HG03558 (cell line): ENCODE data around the gene GATA3.

Experiments
- ATAC-seq: cut with Tn5 transposase; IDR thresholded peaks from one replicate; pipeline ENCODE4 v1.9.1; 2021; ENCODE audit warnings: moderate number of reproducible peaks; ENCODE audit not compliant: unreplicated experiment; ENCODE audit errors: extremely low read depth

GATA3 gene

GRCh38 chr10:8061274-8062211 lies 7.1 kb downstream of the GATA3 start:
- no peak for ATAC-seq

- ATAC-seq = no peak
These were observed 8.8 kb downstream of the GATA3 start for GRCh38 chr10:8063128-8063908.

DNA sequence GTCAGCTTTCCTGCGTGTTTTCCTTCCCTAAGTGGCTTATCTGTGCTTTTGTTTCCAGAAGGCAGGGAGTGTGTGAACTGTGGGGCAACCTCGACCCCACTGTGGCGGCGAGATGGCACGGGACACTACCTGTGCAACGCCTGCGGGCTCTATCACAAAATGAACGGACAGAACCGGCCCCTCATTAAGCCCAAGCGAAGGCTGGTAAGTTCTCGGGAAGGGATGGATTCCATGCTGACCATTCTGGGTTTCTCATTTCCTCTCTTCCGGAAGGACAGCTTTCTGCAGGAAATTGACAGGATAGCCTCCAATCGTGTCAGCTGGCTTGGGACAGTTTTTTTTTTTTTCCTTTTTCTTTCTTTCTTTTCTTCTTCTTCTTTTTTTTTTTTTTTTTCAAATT lies 9.4 kb downstream of the GATA3 start:
- no peak for ATAC-seq

DNA sequence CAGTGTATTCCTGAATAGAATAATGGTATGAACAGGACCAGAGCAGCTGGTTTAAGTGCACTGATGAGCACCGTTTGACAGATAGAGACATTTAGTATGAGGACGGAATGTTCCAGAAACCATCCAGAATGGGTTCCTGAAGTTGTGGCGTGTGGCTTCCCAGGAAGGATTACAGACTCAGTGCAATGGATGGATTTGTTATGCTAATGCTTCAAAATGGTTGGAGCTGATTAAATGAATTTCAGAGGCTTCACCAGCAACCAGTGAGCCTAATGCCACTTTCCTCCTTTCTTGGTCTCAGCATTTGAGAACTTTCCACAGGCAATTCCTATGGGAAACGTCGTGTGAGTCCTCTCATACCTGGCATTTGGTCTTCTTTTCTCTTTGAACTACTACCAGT lies 9.9 kb downstream of the GATA3 start:
- ATAC-seq = no peak

DNA sequence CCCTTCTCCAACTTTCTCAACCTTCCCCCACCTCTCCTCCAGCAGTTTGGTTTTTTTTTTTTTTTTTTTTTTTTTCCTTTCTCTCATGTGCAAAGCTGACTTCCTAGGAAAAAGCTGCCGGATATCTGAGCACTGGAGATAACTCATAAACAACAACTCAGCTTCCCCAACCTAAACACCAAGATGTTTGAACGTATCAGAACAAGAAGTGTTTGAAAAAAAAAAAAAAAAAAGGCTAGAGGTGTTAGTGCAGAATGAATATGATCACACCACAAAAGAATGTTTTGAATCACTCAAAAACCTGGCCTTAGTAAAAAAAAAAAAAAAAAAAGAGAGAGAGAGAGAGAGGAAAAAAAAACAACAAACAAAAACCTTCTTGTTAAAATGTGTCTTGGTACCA lies 11.2 kb downstream of the GATA3 start:
- ATAC-seq = no peak

DNA sequence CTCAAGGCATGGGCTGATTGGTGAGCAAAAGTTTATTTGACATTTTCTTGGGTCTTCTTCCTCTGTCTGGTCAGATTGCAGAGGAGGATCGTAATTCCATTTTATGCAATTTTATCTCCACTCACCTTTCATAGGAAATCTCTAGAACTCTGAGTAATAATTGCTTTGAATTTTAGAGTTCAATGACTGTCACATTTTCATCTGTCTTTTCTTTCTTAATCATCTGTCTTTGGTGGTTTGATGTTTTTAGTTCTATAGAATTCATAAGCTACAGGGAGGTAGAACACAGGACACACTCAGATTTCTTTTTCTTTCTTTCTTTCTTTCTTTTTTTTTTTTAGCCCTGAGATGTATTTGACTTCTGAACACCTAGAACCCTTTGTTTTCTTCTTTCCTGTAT lies 11.6 kb downstream of the GATA3 start:
- ATAC-seq = no peak

- no peak for ATAC-seq
These were observed 12.3 kb downstream of the GATA3 start for GRCh38 chr10:8066797-8067196.

- no peak for ATAC-seq
These were observed 14.6 kb downstream of the GATA3 start for GRCh38 chr10:8069108-8069507.

DNA sequence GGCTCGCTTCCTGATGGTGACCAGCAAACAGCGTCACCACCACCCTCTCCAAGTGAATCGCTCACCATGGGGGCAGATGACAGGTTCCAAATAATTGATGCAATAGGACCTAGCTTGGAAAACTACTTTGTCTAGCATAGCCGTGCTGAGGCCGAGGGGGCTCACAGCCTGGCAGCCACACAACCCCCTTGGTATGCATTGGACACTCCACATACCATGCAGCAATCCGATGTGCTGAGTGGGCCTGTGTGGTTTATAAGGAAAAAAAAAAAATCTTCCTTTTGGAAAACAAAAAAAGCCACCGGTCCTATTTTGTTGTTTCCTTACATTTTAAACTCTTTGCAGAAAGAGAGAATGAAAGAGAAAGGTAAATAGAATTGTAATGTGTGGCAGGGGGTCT lies 15.1 kb downstream of the GATA3 start:
- ATAC-seq = no peak

DNA sequence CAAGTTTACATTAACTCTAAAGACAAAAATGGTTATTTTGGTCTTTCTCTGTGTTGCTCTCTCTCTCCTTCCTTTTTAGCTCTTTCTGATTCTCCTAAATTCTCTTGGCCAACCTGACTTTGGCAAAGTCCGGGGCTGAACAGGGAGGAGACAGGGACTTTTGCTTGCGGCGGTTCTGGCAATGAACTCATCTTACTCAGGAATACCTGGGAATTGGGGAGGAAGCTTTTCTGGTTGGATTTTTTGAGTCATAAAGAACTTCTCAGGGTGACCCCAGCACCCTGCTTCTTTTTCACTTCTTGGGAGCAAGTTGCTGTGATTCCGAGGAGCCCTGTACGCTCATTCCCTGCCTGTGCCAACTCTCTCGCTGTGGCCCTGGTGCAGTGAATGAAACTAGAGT lies 16.0 kb downstream of the GATA3 start:
- no peak for ATAC-seq

DNA sequence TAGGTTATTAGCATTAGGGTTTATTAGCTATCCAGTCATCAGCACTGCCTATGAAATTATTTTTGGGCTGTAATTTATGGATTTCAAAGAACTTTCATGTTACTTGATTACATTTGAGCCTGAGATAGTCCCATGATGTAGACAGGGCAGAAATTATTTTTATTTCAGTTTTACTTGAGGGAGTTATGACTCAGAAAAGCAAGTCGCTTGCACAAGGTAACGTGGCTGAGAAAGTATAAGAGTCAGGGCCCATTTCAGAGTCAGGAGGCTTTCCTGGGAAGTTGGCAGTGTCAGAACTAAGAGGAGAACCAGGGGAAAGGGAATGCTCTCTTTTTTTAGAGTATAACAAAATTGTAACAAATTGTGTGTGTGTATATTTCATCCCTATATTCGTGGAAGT lies 16.5 kb downstream of the GATA3 start:
- ATAC-seq = no peak

DNA sequence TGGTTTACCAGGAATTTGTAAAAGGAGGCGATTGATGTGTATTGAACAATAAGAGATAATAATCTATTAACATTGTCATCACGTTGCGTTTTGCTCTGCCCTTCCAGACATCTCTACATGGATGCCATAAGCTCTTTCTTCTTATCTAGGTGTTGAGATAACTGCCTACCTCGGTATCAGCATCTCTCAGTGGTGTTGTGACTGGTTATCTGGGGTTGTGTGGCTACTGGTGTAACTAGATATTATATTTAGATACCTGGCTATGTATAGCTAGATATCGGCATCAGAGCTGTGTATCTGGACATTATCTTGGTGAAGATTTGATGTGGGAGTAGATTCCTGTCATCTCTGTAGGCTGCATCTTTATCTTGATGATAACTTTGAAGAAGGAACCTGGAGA lies 17.2 kb downstream of the GATA3 start:
- no peak for ATAC-seq

GRCh38 chr10:8072211-8072610 lies 17.7 kb downstream of the GATA3 start:
- no peak for ATAC-seq

DNA sequence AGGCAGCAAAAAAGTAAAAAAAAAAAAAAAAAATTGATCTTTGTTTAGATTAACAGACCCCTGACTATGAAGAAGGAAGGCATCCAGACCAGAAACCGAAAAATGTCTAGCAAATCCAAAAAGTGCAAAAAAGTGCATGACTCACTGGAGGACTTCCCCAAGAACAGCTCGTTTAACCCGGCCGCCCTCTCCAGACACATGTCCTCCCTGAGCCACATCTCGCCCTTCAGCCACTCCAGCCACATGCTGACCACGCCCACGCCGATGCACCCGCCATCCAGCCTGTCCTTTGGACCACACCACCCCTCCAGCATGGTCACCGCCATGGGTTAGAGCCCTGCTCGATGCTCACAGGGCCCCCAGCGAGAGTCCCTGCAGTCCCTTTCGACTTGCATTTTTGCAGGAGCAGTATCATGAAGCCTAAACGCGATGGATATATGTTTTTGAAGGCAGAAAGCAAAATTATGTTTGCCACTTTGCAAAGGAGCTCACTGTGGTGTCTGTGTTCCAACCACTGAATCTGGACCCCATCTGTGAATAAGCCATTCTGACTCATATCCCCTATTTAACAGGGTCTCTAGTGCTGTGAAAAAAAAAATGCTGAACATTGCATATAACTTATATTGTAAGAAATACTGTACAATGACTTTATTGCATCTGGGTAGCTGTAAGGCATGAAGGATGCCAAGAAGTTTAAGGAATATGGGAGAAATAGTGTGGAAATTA lies 19.4 kb downstream of the GATA3 start:
- ATAC-seq = no peak

DNA sequence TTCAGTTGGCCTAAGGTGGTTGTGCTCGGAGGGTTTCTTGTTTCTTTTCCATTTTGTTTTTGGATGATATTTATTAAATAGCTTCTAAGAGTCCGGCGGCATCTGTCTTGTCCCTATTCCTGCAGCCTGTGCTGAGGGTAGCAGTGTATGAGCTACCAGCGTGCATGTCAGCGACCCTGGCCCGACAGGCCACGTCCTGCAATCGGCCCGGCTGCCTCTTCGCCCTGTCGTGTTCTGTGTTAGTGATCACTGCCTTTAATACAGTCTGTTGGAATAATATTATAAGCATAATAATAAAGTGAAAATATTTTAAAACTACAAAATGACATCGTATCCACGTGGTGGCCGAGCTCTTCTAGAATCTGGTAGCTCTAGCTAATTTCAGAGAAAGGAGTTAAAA lies 20.4 kb downstream of the GATA3 start:
- ATAC-seq = no peak

- ATAC-seq = no peak
These were observed 21.1 kb downstream of the GATA3 start for GRCh38 chr10:8075282-8076260.

DNA sequence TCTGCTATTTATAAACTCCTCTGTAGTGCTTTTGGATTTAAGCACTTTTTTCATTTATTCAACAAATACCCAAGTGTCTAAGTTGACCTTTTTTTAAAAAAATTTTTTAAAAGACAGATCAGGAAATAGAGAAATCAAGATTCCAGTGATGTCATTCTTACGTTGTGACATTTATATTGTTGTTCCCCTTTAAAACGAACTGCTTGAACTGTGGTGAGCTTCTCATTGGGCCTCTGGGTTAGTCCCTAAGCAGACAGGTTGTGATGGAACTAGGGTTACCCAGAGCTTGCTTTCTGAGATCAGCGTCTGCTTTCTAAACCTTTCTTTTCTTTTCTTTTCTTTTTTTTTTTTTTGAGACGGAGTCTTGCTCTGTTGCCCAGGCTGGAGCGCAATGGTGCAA lies 22.4 kb downstream of the GATA3 start:
- no peak for ATAC-seq

- no peak for ATAC-seq
These were observed 23.5 kb downstream of the GATA3 start for GRCh38 chr10:8078027-8078426.

- no peak for ATAC-seq
These were observed 24.6 kb downstream of the GATA3 start for GRCh38 chr10:8079126-8079525.

- no peak for ATAC-seq
These were observed 30.3 kb downstream of the GATA3 start for GRCh38 chr10:8084799-8085198.
